HG03064 (cell line): ENCODE results near the gene MAGEA2.
"Not testable (repeated sequence)": the region's sequence is repeated elsewhere in the genome, so short reads cannot be mapped to it uniquely, and the experiment has no call there.

Source experiments
- ATAC-seq: cut with Tn5 transposase; IDR thresholded peaks from one replicate; pipeline ENCODE4 v1.9.1; 2021; ENCODE audit warnings: low read depth; ENCODE audit not compliant: unreplicated experiment

The MAGEA2 gene

DNA sequence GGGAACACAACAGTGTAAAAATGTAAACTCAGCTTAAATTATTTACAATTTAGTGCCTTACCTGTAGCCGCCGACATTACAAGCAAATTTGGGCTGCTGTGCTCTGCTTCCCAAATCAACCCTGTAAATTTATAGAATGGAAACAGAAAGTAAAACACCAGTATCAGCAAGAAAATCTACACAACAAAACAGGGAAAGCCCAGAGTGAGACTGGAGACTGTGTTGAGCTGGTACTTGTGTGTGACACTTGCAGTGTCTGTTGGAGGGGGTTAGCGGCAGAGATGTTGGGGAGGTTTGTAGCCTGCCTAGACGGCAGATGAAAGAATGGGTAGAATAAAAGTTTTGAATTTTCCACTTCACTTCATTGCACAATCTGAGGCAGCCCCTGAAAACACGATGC lies 40.4 kb downstream of the MAGEA2 start:
- ATAC-seq = not testable (repeated sequence)

DNA sequence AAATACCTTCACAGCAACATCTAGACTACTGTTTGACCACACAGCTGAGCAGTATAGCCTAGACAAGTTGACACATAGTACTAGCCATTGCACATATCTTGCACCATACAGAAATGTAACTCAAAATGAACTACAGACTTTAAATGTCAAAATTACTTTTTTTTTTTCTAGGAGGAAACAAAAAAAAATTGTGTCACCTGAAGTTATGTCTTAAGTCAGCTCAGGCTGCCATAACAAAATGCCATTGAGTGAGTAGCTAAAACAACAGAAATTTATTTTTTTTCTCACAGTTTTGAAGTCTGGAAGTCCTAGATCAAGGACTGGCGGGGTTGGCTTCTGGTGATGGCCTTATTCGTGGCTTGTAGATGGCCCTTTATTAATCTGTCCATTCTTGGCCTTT lies 44.5 kb downstream of the MAGEA2 start, which contains the start of gene CSAG2:
Gene CSAG2 (minus strand): TSS at position 101 of the 400 bp plus-strand sequence. CDS start 161 bp downstream, outside the sequence.
- ATAC-seq = not testable (repeated sequence)

DNA sequence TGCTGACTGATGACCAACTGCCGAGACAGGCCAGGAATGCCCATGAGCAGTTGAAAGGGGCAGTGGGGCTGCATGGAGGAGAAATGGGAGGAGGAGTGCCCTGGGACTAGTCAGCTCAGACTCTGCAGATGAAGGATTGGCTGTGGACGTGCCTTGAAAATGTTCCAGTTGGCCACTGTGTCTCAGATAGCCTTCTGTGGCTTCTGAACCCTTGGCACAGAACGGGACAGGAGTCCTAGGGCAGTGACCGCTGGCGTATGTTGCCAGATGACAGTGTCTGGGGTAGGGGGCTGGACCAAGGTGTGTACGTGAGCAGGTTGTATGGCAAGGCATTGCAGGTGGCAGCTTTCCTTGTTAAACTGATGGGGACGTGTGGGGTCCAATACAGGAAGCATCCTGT lies 47.1 kb downstream of the MAGEA2 start:
- ATAC-seq = not testable (repeated sequence)

DNA sequence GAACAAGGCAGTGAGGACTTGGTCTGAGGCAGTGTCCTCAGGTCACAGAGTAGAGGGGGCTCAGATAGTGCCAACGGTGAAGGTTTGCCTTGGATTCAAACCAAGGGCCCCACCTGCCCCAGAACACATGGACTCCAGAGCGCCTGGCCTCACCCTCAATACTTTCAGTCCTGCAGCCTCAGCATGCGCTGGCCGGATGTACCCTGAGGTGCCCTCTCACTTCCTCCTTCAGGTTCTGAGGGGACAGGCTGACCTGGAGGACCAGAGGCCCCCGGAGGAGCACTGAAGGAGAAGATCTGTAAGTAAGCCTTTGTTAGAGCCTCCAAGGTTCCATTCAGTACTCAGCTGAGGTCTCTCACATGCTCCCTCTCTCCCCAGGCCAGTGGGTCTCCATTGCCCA lies 53.3 kb downstream of the MAGEA2 start:
- ATAC-seq = not testable (repeated sequence)
